ENCODE results near the gene TNNT3.
"Not testable (repeated sequence)": the region's sequence is repeated elsewhere in the genome, so short reads cannot be mapped to it uniquely, and the experiment has no call there.

Gene TNNT3
- total RNA-seq, result 3.6 to 12.1 (median 8.4) reads per million in 4 experiments

GRCh38 chr11:1919391-1920127 is at the start of gene TNNT3:
Gene TNNT3 (plus strand): TSS chr11:1919703. CDS start chr11:1922875, 3,172 bp downstream.
- DNase-seq, result no peak

- DNase-seq, result no peak
Measured at GRCh38 chr11:1870326-1870696, 49.2 kb upstream of the TNNT3 start.

- no peak for DNase-seq
Measured at GRCh38 chr11:1870721-1871466, 48.6 kb upstream of the TNNT3 start.

GRCh38 chr11:1871531-1871930 is 48.0 kb upstream of the TNNT3 start:
- DNase-seq, result no peak

GRCh38 chr11:1872267-1872985 is 47.1 kb upstream of the TNNT3 start:
- no peak for DNase-seq

GRCh38 chr11:1873048-1873812 is 46.3 kb upstream of the TNNT3 start:
- DNase-seq, result no peak

GRCh38 chr11:1873813-1874150 is 45.7 kb upstream of the TNNT3 start:
- DNase-seq, result not testable (repeated sequence)

- DNase-seq, result not testable (repeated sequence)
Measured at GRCh38 chr11:1874441-1875092, 44.9 kb upstream of the TNNT3 start.

GRCh38 chr11:1875093-1875850 is 44.2 kb upstream of the TNNT3 start:
- no peak for DNase-seq

GRCh38 chr11:1875851-1876301 is 43.6 kb upstream of the TNNT3 start:
- DNase-seq, result not testable (repeated sequence)

GRCh38 chr11:1876361-1877063 is 43.0 kb upstream of the TNNT3 start:
- no peak for DNase-seq

GRCh38 chr11:1877211-1878136 is 42.0 kb upstream of the TNNT3 start:
- DNase-seq, result no peak

- DNase-seq, result no peak
Measured at GRCh38 chr11:1878137-1879031, 41.1 kb upstream of the TNNT3 start.

GRCh38 chr11:1879342-1879940 is 40.1 kb upstream of the TNNT3 start:
- no peak for DNase-seq

GRCh38 chr11:1879941-1880720 is 39.4 kb upstream of the TNNT3 start:
- DNase-seq, result no peak

- DNase-seq, result no peak
Measured at GRCh38 chr11:1880746-1881441, 38.6 kb upstream of the TNNT3 start.
